Heart left ventricle (tissue), 13 donors: ENCODE measurements around the gene AURKB.

ENCODE experiments used
- POLR2A ChIP-seq, 2 donors: fragments of 450-650 bp; IDR thresholded peaks; one replicate each; pipeline ENCODE4 v1.6.1; 2017; ENCODE audit warnings: antibody characterized with exemption in 2 of 2, mild to moderate bottlenecking in 2 of 2, moderate library complexity in 2 of 2
- TF ChIP-seq, protein P1 (sequence below), 12 donors: fragments of 200-600 bp; sonication (generic) in 4 of 12; IDR thresholded peaks; one replicate each; pipeline versions ENCODE4 v1.5.0 to v1.8.0; 2018 to 2022; ENCODE audit warnings: antibody characterized with exemption in 12 of 12, mild to moderate bottlenecking in 5 of 12
- donor health status: ischemic (EF 13 %, LVEDD 7.1; RV severe dilation, severe dysfunction).
- donor health status: DM: no; HTN: yes; CAD: no.
- donor health status: DM: no; HTN: no; CAD: no.
- donor health status: ischemic (EF 25% LVEDD 6.9; RV normal size, moderate dysfunction).
- donor health status: ischemic (EF 25% LVEDD 5.7; RV mildly dilated, moderate dysfunction).
- donor health status: ischemic (EF 35%, LVEDD 5.7; RV mildly dilated, moderate dysfunction).
- donor health status: nonischemic (EF 11% LVEDD 7.7; RV severe dilation, severe dysfunction).
- donor health status: DM: yes; HTN: yes; CAD: no.
- donor health status: PGD.
- donor health status: ischemic (EF 29% LVEDD 5.4; RV normal size, mild dysfunction).
- donor health status: nonischemic (EF 23%, LVEDD 6.1; RV moderate dilation, normal function).

DNA sequence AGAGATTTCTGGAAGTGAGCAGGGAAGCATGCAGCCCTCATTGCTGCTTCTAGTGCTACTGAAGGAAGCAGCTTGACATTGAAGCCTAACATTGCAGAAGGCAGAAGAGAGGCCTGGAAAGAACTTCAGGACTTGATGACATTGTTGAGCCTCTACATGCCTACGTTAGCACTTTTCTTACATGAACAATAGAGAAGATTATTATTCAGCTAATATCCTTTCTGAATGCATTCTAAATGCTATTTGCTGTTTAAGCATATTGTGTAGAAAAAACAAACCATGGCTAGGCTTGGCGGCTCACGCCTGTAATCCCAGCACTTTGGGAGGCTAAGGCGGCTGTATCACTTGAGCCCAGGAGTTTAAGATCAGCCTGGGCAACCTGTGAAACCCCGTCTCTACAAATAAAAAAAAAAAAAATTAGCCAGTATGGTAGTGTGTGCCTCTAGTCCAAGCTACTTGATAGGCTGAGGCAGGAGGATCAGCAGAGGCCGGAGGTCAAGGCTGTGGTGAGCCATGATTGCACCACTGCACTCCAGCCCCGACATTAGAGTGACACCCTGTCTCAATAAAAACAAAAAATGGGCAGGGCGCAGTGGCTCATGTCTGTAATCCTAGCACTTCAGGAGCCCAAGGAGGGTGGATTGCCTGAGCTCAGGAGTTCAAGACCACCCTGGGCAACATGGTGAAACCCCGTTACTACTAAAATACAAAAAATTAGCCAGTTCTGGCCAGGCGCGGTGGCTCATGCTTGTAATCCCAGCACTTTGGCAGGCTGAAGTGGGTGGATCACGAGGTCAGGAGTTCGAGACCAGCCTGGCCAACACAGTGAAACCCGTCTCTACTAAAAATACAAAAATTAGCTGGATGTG, 2.2 kb upstream of the AURKB start:
- TF ChIP-seq, protein P1, sequence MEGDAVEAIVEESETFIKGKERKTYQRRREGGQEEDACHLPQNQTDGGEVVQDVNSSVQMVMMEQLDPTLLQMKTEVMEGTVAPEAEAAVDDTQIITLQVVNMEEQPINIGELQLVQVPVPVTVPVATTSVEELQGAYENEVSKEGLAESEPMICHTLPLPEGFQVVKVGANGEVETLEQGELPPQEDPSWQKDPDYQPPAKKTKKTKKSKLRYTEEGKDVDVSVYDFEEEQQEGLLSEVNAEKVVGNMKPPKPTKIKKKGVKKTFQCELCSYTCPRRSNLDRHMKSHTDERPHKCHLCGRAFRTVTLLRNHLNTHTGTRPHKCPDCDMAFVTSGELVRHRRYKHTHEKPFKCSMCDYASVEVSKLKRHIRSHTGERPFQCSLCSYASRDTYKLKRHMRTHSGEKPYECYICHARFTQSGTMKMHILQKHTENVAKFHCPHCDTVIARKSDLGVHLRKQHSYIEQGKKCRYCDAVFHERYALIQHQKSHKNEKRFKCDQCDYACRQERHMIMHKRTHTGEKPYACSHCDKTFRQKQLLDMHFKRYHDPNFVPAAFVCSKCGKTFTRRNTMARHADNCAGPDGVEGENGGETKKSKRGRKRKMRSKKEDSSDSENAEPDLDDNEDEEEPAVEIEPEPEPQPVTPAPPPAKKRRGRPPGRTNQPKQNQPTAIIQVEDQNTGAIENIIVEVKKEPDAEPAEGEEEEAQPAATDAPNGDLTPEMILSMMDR (IDR thresholded peaks at IDR 0.05) = no peak
- TF ChIP-seq POLR2A (IDR thresholded peaks at IDR 0.05) = no peak
